ENCODE measurements around the gene PPME1. TPM values are rescaled to one million over a fixed set of nuclear protein-coding genes. Genes with fewer than 3 reads are reported as not detected.

Gene PPME1
- total RNA-seq, 2 donors from 2014 or later, result 41.1 to 45.7 TPM

DNA sequence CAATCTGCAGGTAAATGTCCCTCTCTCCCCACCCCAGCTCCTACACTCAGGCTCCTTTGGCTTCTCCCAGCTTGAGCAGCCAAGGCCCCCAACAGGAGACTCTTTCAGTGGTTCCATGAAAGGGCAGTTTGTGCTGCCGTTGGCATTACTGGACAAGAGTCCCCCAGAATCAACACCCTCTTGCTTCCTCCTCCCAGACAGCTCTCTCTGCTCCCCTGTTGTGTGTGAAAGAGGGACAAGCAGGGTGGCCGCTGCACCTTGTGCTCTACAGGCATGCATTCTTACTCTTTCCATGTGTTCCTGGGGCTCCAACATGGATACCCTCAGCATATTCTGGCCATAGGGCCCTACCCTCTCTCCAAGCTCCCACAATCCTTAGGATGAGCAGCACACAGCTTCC, 91.6 kb downstream of the PPME1 start:
- H3K27me3 ChIP-seq (replicated peaks; ENCODE audit: insufficient read depth), result no peaks in the 10 kb centered on the region
- 86% methylated on average over 2 of the region's 2 CpGs for WGBS
- TF ChIP-seq, protein P1, sequence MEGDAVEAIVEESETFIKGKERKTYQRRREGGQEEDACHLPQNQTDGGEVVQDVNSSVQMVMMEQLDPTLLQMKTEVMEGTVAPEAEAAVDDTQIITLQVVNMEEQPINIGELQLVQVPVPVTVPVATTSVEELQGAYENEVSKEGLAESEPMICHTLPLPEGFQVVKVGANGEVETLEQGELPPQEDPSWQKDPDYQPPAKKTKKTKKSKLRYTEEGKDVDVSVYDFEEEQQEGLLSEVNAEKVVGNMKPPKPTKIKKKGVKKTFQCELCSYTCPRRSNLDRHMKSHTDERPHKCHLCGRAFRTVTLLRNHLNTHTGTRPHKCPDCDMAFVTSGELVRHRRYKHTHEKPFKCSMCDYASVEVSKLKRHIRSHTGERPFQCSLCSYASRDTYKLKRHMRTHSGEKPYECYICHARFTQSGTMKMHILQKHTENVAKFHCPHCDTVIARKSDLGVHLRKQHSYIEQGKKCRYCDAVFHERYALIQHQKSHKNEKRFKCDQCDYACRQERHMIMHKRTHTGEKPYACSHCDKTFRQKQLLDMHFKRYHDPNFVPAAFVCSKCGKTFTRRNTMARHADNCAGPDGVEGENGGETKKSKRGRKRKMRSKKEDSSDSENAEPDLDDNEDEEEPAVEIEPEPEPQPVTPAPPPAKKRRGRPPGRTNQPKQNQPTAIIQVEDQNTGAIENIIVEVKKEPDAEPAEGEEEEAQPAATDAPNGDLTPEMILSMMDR (IDR thresholded peaks at IDR 0.05), result no peak
- no peak for TF ChIP-seq POLR2A (IDR thresholded peaks at IDR 0.05)
- no peak for TF ChIP-seq POLR2AphosphoS5 (IDR thresholded peaks at IDR 0.05)
- no peak overlapping the region for H3K27ac ChIP-seq
- H3K9me3 ChIP-seq, result no peaks in the 10 kb centered on the region
- DNase-seq (ENCODE audit: low spot score), result no peak
- H3K4me1 ChIP-seq (replicated peaks), result peaks cover 6% of the 10 kb centered on the region
- no peaks in the 10 kb centered on the region for H3K36me3 ChIP-seq
- intact Hi-C loops (cut with DNase I), result no loop called here
- no peak overlapping the region for H3K4me3 ChIP-seq

DNA sequence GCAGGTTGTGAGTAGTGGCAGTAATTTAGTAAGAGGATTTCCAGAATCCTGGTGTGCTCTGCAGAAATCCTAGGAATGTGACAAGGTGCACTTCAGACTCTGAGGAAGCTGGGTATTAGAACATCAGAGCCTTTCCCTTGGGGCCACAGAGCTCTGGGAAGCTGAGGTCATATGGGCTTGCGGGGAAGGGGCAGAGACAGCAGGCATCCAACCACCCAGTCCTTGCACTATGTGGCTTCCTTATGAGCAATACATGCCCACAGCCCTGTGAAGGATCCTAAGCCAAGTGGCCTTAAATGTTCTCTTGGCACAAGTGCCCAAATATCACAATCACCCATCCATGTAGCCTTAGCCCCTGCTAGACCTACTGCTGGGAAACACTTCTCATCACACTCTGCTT, 94.2 kb downstream of the PPME1 start:
- no peak for DNase-seq (ENCODE audit: low spot score)
- intact Hi-C loops (cut with DNase I), result no loop called here
- no peaks in the 10 kb centered on the region for H3K36me3 ChIP-seq
- TF ChIP-seq, protein P1 (IDR thresholded peaks at IDR 0.05), result no peak
- TF ChIP-seq POLR2AphosphoS5 (IDR thresholded peaks at IDR 0.05) (no peak), POLR2A (IDR thresholded peaks at IDR 0.05) (no peak)
- H3K9me3 ChIP-seq, result no peaks in the 10 kb centered on the region
- no peak overlapping the region for H3K27ac ChIP-seq
- WGBS, result 100% methylated on average over 1 of the region's 1 CpG
- H3K4me1 ChIP-seq (replicated peaks), result no peaks in the 10 kb centered on the region
- no peaks in the 10 kb centered on the region for H3K27me3 ChIP-seq (replicated peaks; ENCODE audit: insufficient read depth)
- no peak overlapping the region for H3K4me3 ChIP-seq

DNA sequence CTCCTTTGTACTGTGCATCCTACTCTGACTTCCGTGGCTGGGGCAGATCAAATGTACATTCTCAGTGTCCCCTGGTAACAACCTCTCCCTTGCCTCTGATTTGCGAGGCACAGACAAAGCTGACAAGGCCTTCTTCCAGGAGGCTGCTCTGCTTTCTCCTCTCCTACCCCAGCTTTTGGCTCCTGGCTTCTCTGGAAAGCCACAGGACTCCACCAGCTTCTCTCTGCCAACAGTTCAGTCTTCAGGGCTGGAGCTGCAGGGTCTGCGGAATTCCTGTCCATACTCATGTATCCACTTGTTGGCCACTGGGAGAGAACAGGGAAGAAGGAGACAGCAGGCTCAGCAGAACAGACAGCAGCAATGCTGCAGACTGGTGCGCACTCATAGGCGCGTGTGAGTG, 95.9 kb downstream of the PPME1 start:
- DNase-seq (ENCODE audit: low spot score), result no peak
- 78% methylated on average over 6 of the region's 6 CpGs for WGBS

DNA sequence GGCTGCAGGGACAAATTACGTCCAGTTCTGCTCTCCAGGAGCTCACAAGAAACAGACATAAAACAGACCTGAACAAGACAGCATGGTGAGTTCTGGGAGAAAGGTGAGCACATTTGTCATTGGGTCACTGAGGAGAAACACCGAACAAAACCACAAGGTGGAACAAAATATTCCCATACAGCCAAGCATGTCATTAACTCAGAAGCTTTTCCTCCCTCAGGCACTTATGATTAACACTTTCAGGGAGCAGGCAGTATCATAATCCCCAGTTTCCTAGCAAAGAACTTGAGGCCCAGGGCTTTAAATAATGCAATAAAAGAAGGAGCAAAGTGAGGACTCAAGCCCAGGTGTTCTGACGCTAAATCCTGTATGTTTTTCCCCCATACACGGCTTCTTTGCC, 97.4 kb downstream of the PPME1 start:
- 84% methylated on average over 4 of the region's 4 CpGs for WGBS
- intact Hi-C loops (cut with DNase I), result no loop called here
- Histone ChIP-seq H3K9me3 (no peaks in the 10 kb centered on the region), H3K36me3 (no peaks in the 10 kb centered on the region), H3K4me3 (no peak overlapping the region), H3K27me3 (replicated peaks; ENCODE audit: insufficient read depth) (no peaks in the 10 kb centered on the region), H3K27ac (no peak overlapping the region), H3K4me1 (replicated peaks) (no peaks in the 10 kb centered on the region)
- TF ChIP-seq POLR2AphosphoS5 (IDR thresholded peaks at IDR 0.05), result no peak
- TF ChIP-seq POLR2A (IDR thresholded peaks at IDR 0.05), result no peak
- TF ChIP-seq, protein P1 (IDR thresholded peaks at IDR 0.05), result no peak
- DNase-seq (ENCODE audit: low spot score), result no peak

More for the DNA sequence above, 95.9 kb downstream of the PPME1 start:
- Histone ChIP-seq H3K4me3 (no peak overlapping the region), H3K9me3 (no peaks in the 10 kb centered on the region), H3K36me3 (no peaks in the 10 kb centered on the region), H3K27me3 (replicated peaks; ENCODE audit: insufficient read depth) (no peaks in the 10 kb centered on the region), H3K4me1 (replicated peaks) (no peaks in the 10 kb centered on the region), H3K27ac (no peak overlapping the region)
- TF ChIP-seq POLR2A (IDR thresholded peaks at IDR 0.05) (no peak), POLR2AphosphoS5 (IDR thresholded peaks at IDR 0.05) (no peak)
- TF ChIP-seq, protein P1 (IDR thresholded peaks at IDR 0.05), result no peak
- intact Hi-C loops (cut with DNase I), result no loop called here

DNA sequence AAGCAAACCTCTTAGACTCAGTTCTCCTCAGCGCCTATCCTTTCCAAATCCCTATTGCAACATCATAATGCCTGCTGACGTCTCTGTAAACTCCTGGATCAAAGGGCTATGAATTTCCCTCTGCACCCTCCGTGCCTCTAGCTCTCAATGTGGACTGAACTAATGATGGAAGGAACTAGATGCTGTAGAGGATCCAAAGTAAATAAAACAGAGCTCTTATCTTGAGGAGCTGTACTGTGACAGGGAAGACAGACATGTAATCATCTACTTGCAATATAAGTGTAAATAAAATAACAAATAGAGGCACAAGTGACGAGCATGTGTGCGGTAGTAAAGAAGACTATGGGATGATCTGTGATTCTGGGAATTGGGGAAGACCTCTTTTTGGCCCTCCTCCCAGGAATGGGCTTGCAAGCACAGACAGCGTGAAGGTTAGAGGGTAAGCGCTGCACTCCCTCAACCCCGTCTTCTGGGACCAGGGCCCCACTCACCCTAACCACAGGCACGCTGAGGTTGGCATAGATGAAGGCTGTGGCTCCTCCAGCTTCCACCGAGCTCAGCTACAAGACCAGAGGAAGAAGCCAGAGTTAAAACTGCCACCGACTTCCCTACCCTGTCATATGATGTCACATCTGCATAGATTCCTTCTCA, 98.2 kb downstream of the PPME1 start:
- Histone ChIP-seq H3K4me1 (replicated peaks) (no peaks in the 10 kb centered on the region), H3K36me3 (no peaks in the 10 kb centered on the region), H3K9me3 (no peaks in the 10 kb centered on the region), H3K27me3 (replicated peaks; ENCODE audit: insufficient read depth) (no peaks in the 10 kb centered on the region), H3K27ac (no peak overlapping the region), H3K4me3 (no peak overlapping the region)
- intact Hi-C loops (cut with DNase I), result no loop called here
- 81% methylated on average over 11 of the region's 11 CpGs for WGBS
- TF ChIP-seq, protein P1 (IDR thresholded peaks at IDR 0.05), result no peak
- no peak for DNase-seq (ENCODE audit: low spot score)

Measured in prostate gland (tissue), 2 donors.